ENCODE measurements around the gene LACRT. TPM values are rescaled to one million over a fixed set of nuclear protein-coding genes. Genes with fewer than 3 reads are reported as not detected.

LACRT gene
- total RNA-seq, 4 donors from 2014 or later = not detected

DNA sequence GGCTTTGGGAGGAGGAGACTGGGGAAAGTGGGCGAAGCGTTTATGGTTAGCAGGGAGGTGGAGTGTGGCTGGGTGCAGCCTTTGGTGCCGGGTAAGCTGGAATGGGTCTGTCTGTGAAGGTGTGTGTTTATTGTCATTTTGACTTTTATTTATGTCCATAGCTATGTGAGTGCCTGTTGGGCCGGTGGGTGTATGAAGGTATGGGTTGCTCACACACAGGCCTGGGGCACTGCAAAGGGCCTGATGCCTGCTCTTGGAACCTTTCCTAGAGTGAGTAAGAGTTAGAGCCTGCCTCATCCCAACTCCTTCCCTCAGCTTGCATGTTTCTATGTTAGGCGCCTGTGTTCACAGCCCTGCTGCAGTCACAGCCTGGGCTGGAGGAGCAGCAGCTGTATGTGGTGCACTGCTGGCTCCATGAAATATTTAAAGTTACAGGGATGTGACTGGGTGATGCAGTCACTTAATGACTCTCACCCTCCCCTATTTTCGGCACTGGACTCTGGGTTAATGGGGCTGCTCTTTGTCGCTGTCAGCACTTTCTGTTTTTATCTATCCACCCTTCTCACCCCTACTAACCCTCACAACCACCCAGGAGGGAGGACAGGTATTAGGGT is 43.6 kb downstream of the LACRT start:
- Histone ChIP-seq H3K36me3 (no peaks in the 10 kb centered on the region), H3K9me3 (no peaks in the 10 kb centered on the region), H3K4me3 (no peak overlapping the region), H3K27me3 (no peaks in the 10 kb centered on the region), H3K27ac (peak overlapping the region in 1 of 2 donors; percentile 51), H3K4me1 (peaks cover 0 to 10% of the 10 kb centered on the region in 2 donors)
- TF ChIP-seq POLR2A (IDR thresholded peaks at IDR 0.05) = no peak
- TF ChIP-seq, protein P1, sequence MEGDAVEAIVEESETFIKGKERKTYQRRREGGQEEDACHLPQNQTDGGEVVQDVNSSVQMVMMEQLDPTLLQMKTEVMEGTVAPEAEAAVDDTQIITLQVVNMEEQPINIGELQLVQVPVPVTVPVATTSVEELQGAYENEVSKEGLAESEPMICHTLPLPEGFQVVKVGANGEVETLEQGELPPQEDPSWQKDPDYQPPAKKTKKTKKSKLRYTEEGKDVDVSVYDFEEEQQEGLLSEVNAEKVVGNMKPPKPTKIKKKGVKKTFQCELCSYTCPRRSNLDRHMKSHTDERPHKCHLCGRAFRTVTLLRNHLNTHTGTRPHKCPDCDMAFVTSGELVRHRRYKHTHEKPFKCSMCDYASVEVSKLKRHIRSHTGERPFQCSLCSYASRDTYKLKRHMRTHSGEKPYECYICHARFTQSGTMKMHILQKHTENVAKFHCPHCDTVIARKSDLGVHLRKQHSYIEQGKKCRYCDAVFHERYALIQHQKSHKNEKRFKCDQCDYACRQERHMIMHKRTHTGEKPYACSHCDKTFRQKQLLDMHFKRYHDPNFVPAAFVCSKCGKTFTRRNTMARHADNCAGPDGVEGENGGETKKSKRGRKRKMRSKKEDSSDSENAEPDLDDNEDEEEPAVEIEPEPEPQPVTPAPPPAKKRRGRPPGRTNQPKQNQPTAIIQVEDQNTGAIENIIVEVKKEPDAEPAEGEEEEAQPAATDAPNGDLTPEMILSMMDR (IDR thresholded peaks at IDR 0.05) = no peak
- intact Hi-C loops (cut with DNase I; ENCODE audit: low total_unique reads) = no loop called here
- peak in 1 of 2 donors; percentile 25 for DNase-seq

DNA sequence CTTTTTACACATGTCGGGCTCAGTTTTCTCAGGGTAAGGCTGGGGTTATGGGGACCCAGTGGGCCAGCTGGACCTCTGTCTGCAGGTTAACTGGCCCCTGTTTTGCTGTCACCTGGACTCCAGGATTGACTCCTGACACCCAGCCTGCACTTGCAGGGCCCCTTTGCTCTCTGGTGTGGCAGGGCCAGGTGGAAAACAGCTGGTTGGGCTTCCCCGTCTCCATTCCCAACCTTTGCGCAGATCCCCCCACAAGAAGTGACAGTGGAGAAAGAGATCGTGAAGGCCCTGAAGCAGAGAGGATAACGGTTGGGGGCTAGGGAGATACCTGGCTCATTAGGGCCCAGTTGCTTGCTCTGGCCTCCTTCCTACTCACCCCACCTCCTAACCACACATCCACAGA is 44.7 kb downstream of the LACRT start:
- Histone ChIP-seq H3K4me3 (no peak overlapping the region), H3K9me3 (no peaks in the 10 kb centered on the region), H3K36me3 (no peaks in the 10 kb centered on the region), H3K27ac (no peak overlapping the region), H3K4me1 (peaks cover 0 to 10% of the 10 kb centered on the region in 2 donors), H3K27me3 (no peaks in the 10 kb centered on the region)
- no peak for TF ChIP-seq POLR2A (IDR thresholded peaks at IDR 0.05)
- TF ChIP-seq, protein P1 (IDR thresholded peaks at IDR 0.05) = no peak
- no peak for DNase-seq
- intact Hi-C loops (cut with DNase I; ENCODE audit: low total_unique reads) = no loop called here

DNA sequence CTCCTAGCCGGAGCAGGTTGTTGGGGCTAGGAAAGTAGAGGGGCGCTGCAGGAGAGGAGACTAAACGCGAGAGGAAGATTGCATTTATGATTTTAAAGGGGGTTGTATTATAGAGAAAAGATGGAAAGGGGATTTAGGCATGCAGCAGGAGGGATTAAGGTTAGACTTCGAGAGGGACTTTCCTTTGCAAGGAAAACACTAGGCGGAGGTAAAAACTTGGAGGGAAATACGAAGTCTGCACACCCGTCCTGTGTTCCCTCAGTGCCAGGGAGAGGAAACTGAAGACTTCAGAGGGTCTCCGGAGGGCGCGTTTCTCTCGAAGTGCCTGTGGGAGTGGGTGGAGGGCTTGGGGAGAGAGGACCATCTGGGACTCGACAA is 45.8 kb downstream of the LACRT start:
- H3K4me3 ChIP-seq = peak overlapping the region in 1 of 2 donors; percentile 52
- intact Hi-C loops (cut with DNase I; ENCODE audit: low total_unique reads) = no loop called here
- TF ChIP-seq, protein P1 (IDR thresholded peaks at IDR 0.05) = no peak
- TF ChIP-seq POLR2A (IDR thresholded peaks at IDR 0.05) = no peak
- H3K27me3 ChIP-seq = no peaks in the 10 kb centered on the region
- H3K9me3 ChIP-seq = no peaks in the 10 kb centered on the region
- H3K27ac ChIP-seq = no peak overlapping the region
- H3K4me1 ChIP-seq = peaks cover 0 to 10% of the 10 kb centered on the region in 2 donors
- no peak for DNase-seq
- no peaks in the 10 kb centered on the region for H3K36me3 ChIP-seq

DNA sequence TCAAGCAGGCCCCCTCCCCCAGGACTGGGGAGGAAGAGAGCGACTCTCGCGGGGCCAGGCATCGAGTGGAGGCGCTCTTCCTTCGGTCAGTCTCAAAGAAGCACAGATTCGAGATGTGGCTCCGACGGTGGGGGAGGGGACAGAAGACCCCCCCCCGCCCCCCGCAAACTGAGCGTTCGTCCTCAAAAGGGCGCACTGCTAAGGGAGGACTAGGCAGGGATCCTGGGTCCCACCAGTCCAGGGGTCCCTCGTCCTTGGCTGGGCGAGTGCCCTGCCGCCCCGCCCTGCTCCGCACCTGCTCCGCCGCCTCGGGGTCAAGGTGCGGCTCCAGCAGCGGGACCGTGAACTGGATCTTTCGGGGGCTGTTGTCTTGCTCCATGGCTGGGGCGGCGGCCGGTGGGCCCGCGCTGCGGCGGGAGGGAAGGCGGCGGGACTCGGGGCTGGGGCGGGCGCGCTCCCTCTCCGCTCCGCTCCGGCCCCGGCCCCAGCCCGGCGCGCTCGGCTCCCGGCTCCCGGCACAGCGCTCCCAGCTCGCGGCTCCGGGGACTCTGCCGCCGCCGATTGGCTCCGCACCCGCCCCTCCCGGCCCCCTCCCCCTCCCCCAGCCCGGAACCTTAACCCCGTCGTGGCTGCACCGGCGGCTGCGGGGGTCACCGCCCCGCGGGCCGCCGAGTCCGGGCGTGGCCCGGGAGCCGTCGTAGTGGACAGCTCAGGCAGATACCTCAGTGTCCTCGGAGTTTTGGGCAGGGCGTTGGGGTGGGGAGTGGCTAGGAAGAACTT is 46.4 kb downstream of the LACRT start, which contains the start of gene PPP1R1A:
PPP1R1A (minus strand) TSS at position 550 of the 780 bp plus-strand sequence; CDS start at position 379, 171 bp downstream.
- Histone ChIP-seq H3K9me3 (no peaks in the 10 kb centered on the region), H3K27me3 (no peaks in the 10 kb centered on the region), H3K4me1 (peaks cover 0 to 10% of the 10 kb centered on the region in 2 donors), H3K4me3 (peak within 1 kb of the TSS; percentile 19 to 52), H3K27ac (peak within 1 kb of the TSS in 1 of 2 donors; percentile 28), H3K36me3 (no peaks in the 10 kb centered on the region)
- TF ChIP-seq POLR2A (IDR thresholded peaks at IDR 0.05) = no peak
- TF ChIP-seq, protein P1 (IDR thresholded peaks at IDR 0.05) = no peak
- intact Hi-C loops (cut with DNase I; ENCODE audit: low total_unique reads) = no loop called here
- DNase-seq = no peak

DNA sequence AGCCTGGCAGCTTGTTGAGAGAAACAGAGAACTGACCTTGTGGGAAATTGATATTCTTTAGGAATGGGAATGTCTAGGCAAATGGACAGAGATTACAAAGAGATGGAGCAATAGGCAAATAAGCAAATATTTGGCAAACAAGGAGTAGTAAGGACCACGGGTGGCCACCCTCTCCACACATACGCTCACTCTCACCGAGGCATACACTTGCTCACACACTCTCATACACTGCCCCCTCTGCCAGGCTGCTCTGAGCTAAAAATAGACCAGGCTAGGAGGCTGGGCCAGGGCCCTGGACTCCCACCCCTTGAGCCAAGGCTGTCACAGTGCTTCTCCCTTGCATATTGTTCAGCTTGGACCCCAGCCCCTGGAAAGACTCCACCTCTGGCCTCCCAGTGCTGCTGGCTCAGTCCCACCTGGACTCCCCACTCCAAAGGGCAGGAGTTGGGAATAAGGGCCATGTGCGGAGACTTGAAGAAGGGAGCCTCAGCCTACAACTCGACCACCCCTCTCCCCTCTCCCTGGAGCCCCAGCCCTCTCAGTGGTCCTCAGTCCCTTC is 47.3 kb downstream of the LACRT start:
- Histone ChIP-seq H3K9me3 (no peaks in the 10 kb centered on the region), H3K4me1 (peaks cover 0 to 10% of the 10 kb centered on the region in 2 donors), H3K4me3 (peak overlapping the region in 1 of 2 donors; percentile 52), H3K27me3 (no peaks in the 10 kb centered on the region), H3K27ac (peak overlapping the region in 1 of 2 donors; percentile 28), H3K36me3 (no peaks in the 10 kb centered on the region)
- DNase-seq = peak in 1 of 2 donors; percentile 44
- TF ChIP-seq, protein P1 (IDR thresholded peaks at IDR 0.05) = no peak
- TF ChIP-seq POLR2A (IDR thresholded peaks at IDR 0.05) = no peak
- intact Hi-C loops (cut with DNase I; ENCODE audit: low total_unique reads) = no loop called here
